ENCODE results near the gene URI1. TPM values are rescaled to one million over a fixed set of nuclear protein-coding genes. Genes with fewer than 3 reads are reported as not detected.

URI1 gene
- total and polyA plus RNA-seq, 2 of the 8 experiments (the other 6 are each of a cell fraction or from before 2014, with no cell fraction given) = 27.7 to 64.3 TPM

DNA sequence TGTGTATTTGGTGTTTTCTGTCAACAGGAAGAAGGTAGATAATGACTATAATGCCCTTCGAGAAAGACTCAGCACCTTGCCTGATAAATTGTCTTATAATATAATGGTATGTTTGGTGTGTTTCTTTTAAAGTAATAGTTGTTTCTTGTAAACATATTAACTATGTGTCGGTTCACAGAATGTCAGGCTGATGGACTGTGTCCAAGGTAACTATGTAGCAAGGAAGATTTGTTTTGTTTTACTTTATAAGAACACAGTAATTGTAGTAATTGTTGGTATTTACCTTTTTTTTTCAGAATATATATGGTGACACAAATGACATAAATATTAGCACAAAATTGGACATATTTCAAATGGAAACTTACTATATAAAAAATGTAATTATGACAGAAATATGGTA lies 43.2 kb downstream of the URI1 start:
- ChIA-PET POLR2A (ENCODE audit: partially characterized antibody) (no interaction called here), CTCF (ENCODE audit: partially characterized antibody) (no interaction called here)
- H3K9ac ChIP-seq (replicated peaks in 1 of 4; ENCODE audit: extremely low read depth in 1 of 4, low read depth in 3 of 4, low read length in 3 of 4) = no peak overlapping the region
- H3K14ac ChIP-seq (ENCODE audit: insufficient read length) = no peak overlapping the region
- no peaks in the 10 kb centered on the region for H3K27me3 ChIP-seq (replicated peaks in 1 of 4; ENCODE audit: control insufficient read depth in 3 of 4, extremely low read depth in 1 of 4, insufficient read depth in 3 of 4, low read length in 3 of 4)
- no peak overlapping the region for H4K8ac ChIP-seq (ENCODE audit: extremely low read depth, insufficient read depth, low read length)
- no peaks in the 10 kb centered on the region for H3K9me3 ChIP-seq (ENCODE audit: insufficient read depth in 2 of 2, low read depth in 1 of 2, low read length in 1 of 2)
- H4K91ac ChIP-seq (replicated peaks; ENCODE audit: insufficient read length, low read length) = no peak overlapping the region
- peaks cover 0 to 4% (median 0%) of the 10 kb centered on the region in 4 experiments; a peak in 2 of 7 replicates for H3K4me1 ChIP-seq (replicated peaks in 1 of 4; ENCODE audit: control insufficient read depth in 3 of 4, insufficient read depth in 4 of 4, low read length in 3 of 4)
- H2AFZ ChIP-seq (ENCODE audit: low read length) = no peak overlapping the region
- no peak overlapping the region for H3K27ac ChIP-seq (ENCODE audit: low read depth, low read length)
- no peak overlapping the region for H2BK15ac ChIP-seq (ENCODE audit: low read length)
- no peak overlapping the region for H3K4ac ChIP-seq (replicated peaks; ENCODE audit: insufficient read length, low read depth, low read length)
- DNase-seq (ENCODE audit: low read depth in 1 of 2, low spot score in 2 of 2) = no peak
- H3K79me2 ChIP-seq (ENCODE audit: control insufficient read depth in 1 of 2, insufficient read depth in 2 of 2, low read length in 2 of 2) = peaks cover 0 to 65% of the 10 kb centered on the region in 2 experiments; a peak in 3 of 4 replicates
- no peaks in the 10 kb centered on the region for H3K23me2 ChIP-seq (ENCODE audit: low read depth, low read length)
- H2BK12ac ChIP-seq (ENCODE audit: low read depth, low read length) = no peak overlapping the region
- no peak overlapping the region for H3K56ac ChIP-seq (replicated peaks; ENCODE audit: insufficient read length, low read depth, low read length)
- no peak overlapping the region for H2BK120ac ChIP-seq (replicated peaks; ENCODE audit: low read depth, low read length)
- H3K79me1 ChIP-seq (ENCODE audit: low read depth, low read length) = peaks cover 2% of the 10 kb centered on the region; the same call in 1 of the 2 replicates
- no peak overlapping the region for H3K18ac ChIP-seq (ENCODE audit: extremely low read depth, low read length)
- no peak overlapping the region for H2AK5ac ChIP-seq (ENCODE audit: low read depth, low read length)
- no peak overlapping the region for H2BK5ac ChIP-seq (ENCODE audit: low read depth, low read length)
- H4K20me1 ChIP-seq (replicated peaks in 1 of 2; ENCODE audit: control insufficient read depth in 1 of 2, insufficient read depth in 2 of 2, low read length in 2 of 2) = peaks cover 0 to 5% of the 10 kb centered on the region in 2 experiments
- H3K36me3 ChIP-seq (ENCODE audit: control insufficient read depth in 2 of 4, insufficient read depth in 4 of 4, low read length in 3 of 4) = no peaks in the 10 kb centered on the region
- H4K5ac ChIP-seq (ENCODE audit: insufficient read length, low read depth, low read length) = no peak overlapping the region
- H3K4me2 ChIP-seq (ENCODE audit: insufficient read depth in 1 of 2, low read depth in 2 of 2, low read length in 2 of 2) = no peak overlapping the region
- H2BK20ac ChIP-seq (ENCODE audit: low read length) = no peak overlapping the region
- H3K4me3 ChIP-seq (ENCODE audit: extremely low read depth in 1 of 4, insufficient read depth in 2 of 4, low read depth in 3 of 4, low read length in 4 of 4) = no peak overlapping the region
- 100% methylated on average over 2 of the region's 2 CpGs; no CpG with 5 or more reads in 1 of the 2 experiments for WGBS, 2 experiments (ENCODE audit: extremely low coverage in 1 of 2, insufficient coverage in 1 of 2, insufficient read length in 1 of 2, insufficient replicate concordance in 2 of 2, low coverage in 1 of 2, low lambda C conversion rate in 2 of 2, missing lambda C conversion rate in 1 of 2)
- no peak for FAIRE-seq
- no peak overlapping the region for H3K23ac ChIP-seq (ENCODE audit: insufficient read length)
- no peak for TF ChIP-seq TCF12 (IDR thresholded peaks at IDR 0.05; ENCODE audit: low read depth, low read length)
- TF ChIP-seq, protein P1, sequence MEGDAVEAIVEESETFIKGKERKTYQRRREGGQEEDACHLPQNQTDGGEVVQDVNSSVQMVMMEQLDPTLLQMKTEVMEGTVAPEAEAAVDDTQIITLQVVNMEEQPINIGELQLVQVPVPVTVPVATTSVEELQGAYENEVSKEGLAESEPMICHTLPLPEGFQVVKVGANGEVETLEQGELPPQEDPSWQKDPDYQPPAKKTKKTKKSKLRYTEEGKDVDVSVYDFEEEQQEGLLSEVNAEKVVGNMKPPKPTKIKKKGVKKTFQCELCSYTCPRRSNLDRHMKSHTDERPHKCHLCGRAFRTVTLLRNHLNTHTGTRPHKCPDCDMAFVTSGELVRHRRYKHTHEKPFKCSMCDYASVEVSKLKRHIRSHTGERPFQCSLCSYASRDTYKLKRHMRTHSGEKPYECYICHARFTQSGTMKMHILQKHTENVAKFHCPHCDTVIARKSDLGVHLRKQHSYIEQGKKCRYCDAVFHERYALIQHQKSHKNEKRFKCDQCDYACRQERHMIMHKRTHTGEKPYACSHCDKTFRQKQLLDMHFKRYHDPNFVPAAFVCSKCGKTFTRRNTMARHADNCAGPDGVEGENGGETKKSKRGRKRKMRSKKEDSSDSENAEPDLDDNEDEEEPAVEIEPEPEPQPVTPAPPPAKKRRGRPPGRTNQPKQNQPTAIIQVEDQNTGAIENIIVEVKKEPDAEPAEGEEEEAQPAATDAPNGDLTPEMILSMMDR (IDR thresholded peaks at IDR 0.05; ENCODE audit: control extremely low read depth in 1 of 3, insufficient read depth in 1 of 3, low read depth in 1 of 3, low read length in 3 of 3) = no peak
- TF ChIP-seq GTF2F1 (IDR thresholded peaks at IDR 0.05; ENCODE audit: borderline replicate concordance, low read depth, low read length) = no peak
- TF ChIP-seq, protein P2, sequence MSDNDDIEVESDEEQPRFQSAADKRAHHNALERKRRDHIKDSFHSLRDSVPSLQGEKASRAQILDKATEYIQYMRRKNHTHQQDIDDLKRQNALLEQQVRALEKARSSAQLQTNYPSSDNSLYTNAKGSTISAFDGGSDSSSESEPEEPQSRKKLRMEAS (IDR thresholded peaks at IDR 0.05) = no peak
- TF ChIP-seq KDM1A (IDR thresholded peaks at IDR 0.05; ENCODE audit: borderline replicate concordance, low read length) = no peak
- no peak for TF ChIP-seq ZNF274 (IDR thresholded peaks at IDR 0.05; ENCODE audit: borderline replicate concordance, extremely low read depth, low read length)
- no peak for TF ChIP-seq BACH1 (IDR thresholded peaks at IDR 0.05; ENCODE audit: low read length)
- no peak for TF ChIP-seq CEBPB (IDR thresholded peaks at IDR 0.05; ENCODE audit: low read depth, low read length)
- TF ChIP-seq, protein P3, sequence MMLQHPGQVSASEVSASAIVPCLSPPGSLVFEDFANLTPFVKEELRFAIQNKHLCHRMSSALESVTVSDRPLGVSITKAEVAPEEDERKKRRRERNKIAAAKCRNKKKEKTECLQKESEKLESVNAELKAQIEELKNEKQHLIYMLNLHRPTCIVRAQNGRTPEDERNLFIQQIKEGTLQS (IDR thresholded peaks at IDR 0.05; ENCODE audit: insufficient read depth, low read depth, low read length) = no peak
- no peak for TF ChIP-seq POLR2A (IDR thresholded peaks at IDR 0.05; ENCODE audit: control extremely low read depth in 1 of 2, low read depth in 2 of 2, low read length in 2 of 2)
- no peak for TF ChIP-seq SRF (IDR thresholded peaks at IDR 0.05; ENCODE audit: low read depth, low read length)
- no peak for TF ChIP-seq SIN3A (conservative IDR thresholded peaks at IDR 0.05 in 1 of 2, IDR thresholded peaks at IDR 0.05 in 1 of 2; ENCODE audit: low read depth in 1 of 2, low read length in 2 of 2)

Data from H1 (cell line).